PC-3 (cell line): ENCODE results near the gene IL17RC.
"Not testable (repeated sequence)": the region's sequence is repeated elsewhere in the genome, so short reads cannot be mapped to it uniquely, and the experiment has no call there.

Experiments used
- CTCF ChIP-seq: fragments of 300-600 bp; sonication (generic); conservative IDR thresholded peaks from 2 replicates; pipeline ENCODE4 v1.5.1; 2017; ENCODE audit warnings: antibody characterized with exemption, low read depth, mild to moderate bottlenecking, low read length
- EZH2 ChIP-seq: fragments of 300-600 bp; sonication (generic); IDR thresholded peaks from one replicate; pipeline ENCODE4 v1.6.1; 2017; ENCODE audit warnings: antibody characterized with exemption, mild to moderate bottlenecking, low read length; ENCODE audit not compliant: unreplicated experiment
- EZH2phosphoT487 ChIP-seq: fragments of 300-600 bp; sonication (generic); IDR thresholded peaks from 2 replicates; pipeline ENCODE4 v1.6.1; 2018; ENCODE audit warnings: mild to moderate bottlenecking, antibody characterized with exemption, low read length, borderline replicate concordance

DNA sequence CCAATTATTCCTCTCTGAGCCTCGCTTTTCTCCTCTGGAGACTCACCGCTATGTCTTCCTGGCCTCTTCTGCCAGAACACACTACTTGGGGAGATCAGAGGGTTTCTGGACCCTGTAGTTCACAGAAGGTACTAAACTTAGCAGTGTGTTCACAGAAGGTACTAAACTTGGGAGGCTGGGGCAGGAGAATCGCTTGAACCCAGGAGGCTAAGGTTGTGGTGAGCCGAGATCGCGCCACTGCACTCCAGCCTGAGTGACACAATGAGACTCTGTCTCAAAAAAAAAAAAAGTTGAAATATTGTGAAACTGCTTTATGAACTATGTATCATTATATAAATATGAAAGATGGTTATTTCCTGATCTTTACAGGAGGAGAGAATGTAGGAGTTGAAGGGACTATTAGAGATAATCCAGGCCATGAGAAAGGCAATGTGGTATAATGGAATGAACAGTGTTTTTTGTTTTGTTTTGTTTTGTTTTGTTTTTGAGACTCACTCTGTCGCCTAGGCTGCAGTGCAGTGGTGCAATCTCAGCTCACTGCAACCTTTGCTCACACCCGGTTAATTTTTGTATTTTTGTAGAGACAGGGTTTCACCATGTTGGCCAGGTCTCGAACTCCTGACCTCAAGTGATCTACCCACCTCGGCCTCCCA, 20.0 kb upstream of the IL17RC start:
- TF ChIP-seq CTCF, EZH2phosphoT487, EZH2: not testable (repeated sequence)
